T-helper 9 cell (primary cell): ENCODE results near the gene ZDHHC7.
A peak's percentile ranks its signal among the peaks of the same experiment; 100 is the strongest.
"Not testable (repeated sequence)": the region's sequence is repeated elsewhere in the genome, so short reads cannot be mapped to it uniquely, and the experiment has no call there.

Source experiments
- DNase-seq: peaks from one replicate; pipeline ENCODE4 v3.0.0-alpha.2; 2020
- total RNA-seq, 2 donors: gene quantifications; one replicate each; lab custom pipeline; 2026; lab: John Stamatoyannopoulos, UW

ZDHHC7 gene
- 86.6 to 91.6 reads per million in 2 donors for total RNA-seq

- DNase-seq = peak; percentile 80
These were observed at the start of gene ZDHHC7 for GRCh38 chr16:85010931-85011845. TSS of gene ZDHHC7 (minus strand) at chr16:85011535. CDS start at chr16:84990618, 20,917 bp downstream.

GRCh38 chr16:85058909-85059308 is 47.6 kb upstream of the ZDHHC7 start:
- DNase-seq = no peak

DNA sequence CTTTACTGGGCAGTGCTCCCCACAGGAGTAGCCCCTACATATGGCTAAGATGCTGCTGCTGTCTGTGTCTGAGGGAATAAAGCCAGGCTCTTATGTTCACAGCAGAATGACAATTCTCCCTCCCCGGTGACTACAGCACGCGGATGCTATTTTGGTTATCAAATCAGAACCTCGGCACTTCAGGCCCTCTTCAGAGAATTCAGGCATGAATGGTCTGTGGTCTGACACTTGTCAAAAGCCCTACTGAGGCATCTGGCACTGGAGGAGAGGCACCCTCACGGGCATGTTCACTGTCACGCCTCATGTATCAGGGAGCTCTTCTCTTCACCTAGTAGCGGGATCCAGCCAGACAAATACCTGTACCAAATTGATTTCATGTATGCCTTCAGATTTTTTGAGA is 46.6 kb upstream of the ZDHHC7 start:
- no peak for DNase-seq

- DNase-seq = no peak
These were observed 46.0 kb upstream of the ZDHHC7 start for GRCh38 chr16:85057212-85057889.

GRCh38 chr16:85056211-85056748 is 44.9 kb upstream of the ZDHHC7 start:
- no peak for DNase-seq

DNA sequence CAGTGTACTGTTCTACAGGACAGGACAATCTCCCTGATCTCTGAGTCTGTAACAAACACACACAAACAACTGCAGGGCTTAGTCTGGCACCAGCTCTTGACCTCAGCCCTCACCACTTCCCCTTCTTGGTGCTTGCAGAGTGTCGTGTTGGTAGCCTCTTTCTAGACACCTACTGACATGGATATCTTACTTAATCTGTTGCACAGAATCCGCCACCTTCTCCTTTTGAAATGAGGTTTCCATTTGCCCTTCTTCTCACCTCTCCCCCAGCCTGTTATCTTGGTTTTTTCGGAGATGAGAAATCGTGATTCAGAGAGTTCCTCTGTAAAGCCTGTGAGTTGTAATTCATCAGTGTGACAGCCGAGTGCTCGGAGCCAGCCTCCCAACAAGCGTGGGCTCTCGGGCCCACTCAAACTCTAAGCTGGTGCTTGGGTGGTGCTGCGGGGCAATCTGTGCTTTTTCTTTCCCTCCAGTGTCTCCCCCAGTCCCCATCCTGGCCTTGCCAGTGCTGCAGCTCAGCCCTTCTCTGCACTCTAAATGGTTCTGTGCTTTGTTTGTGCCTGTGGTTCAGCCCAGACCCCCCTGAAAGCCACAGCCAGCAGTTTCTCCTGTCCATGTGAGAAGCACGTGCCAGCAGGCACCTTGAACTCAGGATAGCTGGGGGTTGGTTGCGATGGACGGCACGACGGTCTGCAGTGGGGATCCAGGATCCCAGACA is 44.3 kb upstream of the ZDHHC7 start:
- peak; percentile 65 for DNase-seq

GRCh38 chr16:85054948-85055492 is 43.7 kb upstream of the ZDHHC7 start:
- DNase-seq = no peak

DNA sequence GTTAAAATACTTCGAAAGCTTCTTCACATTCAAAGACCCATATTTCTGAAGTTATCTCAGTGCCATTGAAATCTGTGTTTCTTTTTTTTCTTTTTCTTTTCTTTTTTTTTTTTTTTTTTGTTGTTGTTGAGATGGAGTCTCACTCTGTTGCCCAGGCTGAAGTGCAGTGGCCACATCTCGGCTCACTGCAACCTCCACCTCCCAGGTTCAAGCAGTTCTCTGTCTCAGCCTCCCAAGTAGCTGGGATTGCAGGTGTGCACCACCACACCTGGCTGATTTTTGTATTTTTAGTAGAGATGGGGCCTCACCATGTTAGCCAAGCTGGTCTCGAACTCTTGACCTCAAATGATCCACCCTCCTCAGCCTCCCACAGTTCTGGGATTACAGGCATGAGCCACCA is 43.0 kb upstream of the ZDHHC7 start:
- DNase-seq = not testable (repeated sequence)

GRCh38 chr16:85052536-85052935 is 41.2 kb upstream of the ZDHHC7 start:
- no peak for DNase-seq

DNA sequence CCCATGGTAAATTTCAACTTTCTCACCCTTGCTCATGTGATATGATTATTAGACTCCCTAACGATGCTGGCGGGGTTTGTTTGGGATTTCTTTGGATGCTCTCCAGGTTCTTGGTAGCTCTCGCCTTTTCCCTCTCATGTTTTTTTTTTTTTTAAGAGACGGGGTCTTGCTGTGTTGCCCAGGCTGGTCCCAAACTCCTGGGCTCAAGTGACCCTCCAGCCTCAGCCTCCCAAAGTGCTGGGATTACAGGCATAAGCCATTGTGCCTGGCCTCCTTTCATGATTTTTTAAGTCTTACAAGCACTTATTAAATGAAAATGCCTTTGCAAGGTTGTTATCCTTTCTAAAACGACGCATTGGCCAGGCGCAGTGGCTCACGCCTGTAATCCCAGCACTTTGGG is 40.3 kb upstream of the ZDHHC7 start:
- no peak for DNase-seq

- no peak for DNase-seq
These were observed 39.8 kb upstream of the ZDHHC7 start for GRCh38 chr16:85051067-85051581.

- no peak for DNase-seq
These were observed 38.5 kb upstream of the ZDHHC7 start for GRCh38 chr16:85049706-85050305.

GRCh38 chr16:85048921-85049562 is 37.7 kb upstream of the ZDHHC7 start:
- DNase-seq = no peak

DNA sequence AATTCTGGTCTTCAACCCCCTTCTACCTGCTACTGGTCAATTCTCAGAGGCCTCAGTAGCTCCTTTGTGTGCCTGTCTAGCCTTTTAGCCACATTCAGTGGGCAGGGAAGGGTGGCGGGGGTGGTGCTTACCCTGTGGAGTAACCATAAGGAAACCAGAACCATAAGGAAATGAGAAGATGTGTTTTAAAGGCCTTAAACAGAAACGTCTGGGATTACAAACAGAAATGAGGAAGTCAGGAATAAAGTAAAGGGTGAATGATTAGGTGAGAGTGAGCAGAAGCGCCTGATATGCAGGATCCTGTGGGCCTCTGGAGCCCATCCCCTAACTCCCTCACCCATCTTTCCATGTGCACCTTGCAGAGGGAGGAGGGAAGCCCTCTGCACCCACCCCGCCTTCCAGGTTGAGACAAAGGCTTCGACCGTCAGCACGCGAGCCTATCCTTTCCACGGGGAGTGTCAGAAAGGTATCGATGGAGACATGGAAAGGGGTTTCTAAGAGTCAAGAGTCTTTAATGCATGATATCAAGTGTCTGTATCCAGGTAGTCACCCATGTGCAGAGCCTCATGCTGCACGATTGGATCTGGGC is 36.6 kb upstream of the ZDHHC7 start:
- no peak for DNase-seq

DNA sequence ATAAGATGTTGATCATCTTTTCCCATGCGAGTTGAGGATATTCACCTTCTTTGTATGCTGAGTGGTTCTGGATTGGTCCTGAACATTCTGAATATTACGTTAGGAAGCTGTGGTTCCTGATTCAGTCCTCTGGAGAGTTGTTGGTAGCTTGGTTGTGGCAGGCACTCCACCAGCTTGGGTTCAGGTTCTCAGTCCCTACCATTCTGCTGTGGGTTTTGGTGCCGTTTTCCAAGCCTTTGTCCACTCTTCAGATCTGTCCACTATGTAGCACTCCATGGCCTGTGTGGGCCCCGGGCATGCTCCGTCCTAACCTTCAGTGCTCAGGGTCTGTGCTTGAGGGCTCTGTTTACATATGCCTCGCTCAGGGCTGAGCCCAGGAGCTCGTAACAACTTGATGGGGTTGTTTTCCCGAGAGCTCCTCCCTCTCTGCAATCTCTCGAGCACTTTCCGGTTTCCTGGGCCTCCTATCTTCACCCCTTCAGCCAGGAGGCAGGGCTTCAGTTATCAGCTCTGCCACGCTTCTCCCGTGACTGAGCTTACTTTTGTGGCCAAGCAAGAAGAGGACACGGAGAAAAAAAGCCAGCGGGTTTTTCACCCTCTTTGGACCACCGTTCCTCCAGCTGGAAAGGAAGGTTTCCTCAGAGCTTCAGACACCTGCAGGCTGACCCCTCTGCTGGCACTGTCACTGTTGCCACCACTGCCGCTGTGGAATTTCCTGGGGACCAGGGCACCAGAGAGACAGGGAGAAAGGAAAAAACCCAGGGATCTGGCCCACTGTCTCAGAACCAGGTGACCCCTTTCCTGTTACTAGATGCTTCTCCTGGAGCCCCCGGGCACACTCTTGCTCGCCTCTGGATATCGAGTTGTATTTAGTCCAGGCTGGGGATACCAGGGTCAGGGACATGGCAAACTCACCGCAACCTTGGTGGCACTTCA is 35.9 kb upstream of the ZDHHC7 start:
- DNase-seq = no peak

- no peak for DNase-seq
These were observed 35.2 kb upstream of the ZDHHC7 start for GRCh38 chr16:85046472-85046916.

DNA sequence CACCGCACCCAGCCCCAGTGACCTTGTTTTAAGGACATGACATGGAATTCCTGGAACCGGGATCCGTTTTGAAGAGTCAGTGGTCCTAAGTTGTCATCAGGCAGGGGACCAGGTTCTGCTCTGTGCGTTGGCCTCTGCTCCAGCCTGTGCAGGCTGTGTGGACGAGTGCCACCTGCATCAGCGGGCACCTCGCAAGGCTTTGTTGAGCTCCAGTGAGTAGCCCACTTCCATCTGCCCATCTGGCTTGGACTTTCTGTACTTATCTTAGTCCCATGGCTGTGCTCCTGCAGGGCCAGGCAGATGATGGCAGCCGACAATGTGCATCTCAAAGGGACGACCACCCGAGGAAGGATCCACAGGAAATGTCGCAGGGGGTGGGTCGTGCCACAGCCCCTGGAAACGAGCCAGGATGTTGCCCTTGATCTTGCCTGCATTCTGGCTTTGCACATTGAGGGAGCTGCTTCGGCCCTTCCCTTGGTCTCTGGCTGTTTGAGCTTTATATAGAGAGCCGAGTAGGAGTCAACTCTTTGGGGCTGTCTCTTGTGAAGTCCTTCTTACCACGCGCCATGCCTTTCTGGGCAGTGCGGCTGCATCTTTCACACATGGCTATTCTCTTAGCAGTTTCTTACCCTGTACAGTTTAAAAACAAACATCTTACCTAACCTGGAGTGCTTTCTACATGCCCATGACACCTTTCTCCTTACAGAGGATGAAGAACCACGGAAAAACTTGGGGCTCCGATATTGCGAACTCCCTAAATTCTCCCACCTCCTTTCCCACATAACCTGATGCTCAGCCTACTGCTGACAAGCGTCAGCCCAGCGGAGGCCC is 34.5 kb upstream of the ZDHHC7 start:
- no peak for DNase-seq

DNA sequence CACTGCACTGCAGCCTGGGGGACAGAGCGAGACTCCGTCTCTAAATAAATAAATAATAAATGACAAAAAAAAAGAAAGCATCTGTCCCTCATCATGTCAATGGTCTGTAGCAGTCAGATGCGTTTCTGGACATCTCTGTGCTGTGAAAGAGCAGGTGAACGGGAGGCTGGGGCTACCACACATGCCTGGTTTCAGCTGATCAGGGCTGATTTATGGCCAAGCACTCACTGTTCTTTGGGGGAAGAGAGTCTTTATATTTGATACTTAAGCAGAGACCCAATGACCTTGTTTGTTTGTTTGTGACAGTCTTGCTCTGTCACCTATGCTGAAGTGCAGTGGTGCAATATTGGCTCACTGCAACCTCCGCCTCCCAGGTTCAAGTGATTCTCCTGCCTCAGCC is 33.7 kb upstream of the ZDHHC7 start:
- DNase-seq = no peak

- DNase-seq = no peak
These were observed 31.3 kb upstream of the ZDHHC7 start for GRCh38 chr16:85042606-85043005.
